H1 (cell line): Measurements from ENCODE around the gene TMEM185B. TPM values are rescaled to one million over a fixed set of nuclear protein-coding genes. Genes with fewer than 3 reads are reported as not detected.

Experiments
- CTCF ChIA-PET: fragments of 300-600 bp; sonication (Branson Sonifier 250); formaldehyde crosslinking; loops from one replicate; lab custom pipeline; 2021; ENCODE audit not compliant: partially characterized antibody; lab: Charles Lee
- POLR2A ChIA-PET: fragments of 300-600 bp; sonication (Branson Sonifier 250); formaldehyde crosslinking; loops from one replicate; lab custom pipeline; 2021; ENCODE audit warnings: inconsistent platforms; ENCODE audit not compliant: partially characterized antibody; lab: Charles Lee
- DNase-seq, 2 experiments: peaks; one replicate each; pipeline versions ENCODE4 v3.0.0 to v3.0.0-alpha.2; 2010 to 2022; ENCODE audit warnings: low spot score in 2 of 2, low read depth in 1 of 2, mixed read lengths in 1 of 2
- FAIRE-seq: peaks from 2 replicates; lab custom pipeline; 2011; peaks lifted over from hg19 to GRCh38; lab: Jason Lieb, UNC
- H2AFZ ChIP-seq: 2 replicates; pipeline ENCODE4 v1.8.1; 2012; ENCODE audit warnings: low read length, inconsistent platforms
- H2AK5ac ChIP-seq: 2 replicates; pipeline ENCODE4 v1.6.1; 2013; ENCODE audit warnings: low read depth, low read length
- H2BK120ac ChIP-seq: replicated peaks from 2 replicates; pipeline ENCODE3; 2013; ENCODE audit warnings: low read depth, low read length, inconsistent platforms
- H2BK12ac ChIP-seq: 2 replicates; pipeline ENCODE4 v1.6.1; 2013; ENCODE audit warnings: low read depth, low read length
- H2BK15ac ChIP-seq: 2 replicates; pipeline ENCODE4 v1.6.1; 2013; ENCODE audit warnings: low read length
- H2BK20ac ChIP-seq: 2 replicates; pipeline ENCODE4 v1.6.1; 2013; ENCODE audit warnings: low read length
- H2BK5ac ChIP-seq: 2 replicates; pipeline ENCODE4 v1.6.1; 2013; ENCODE audit warnings: low read depth, low read length
- H3K14ac ChIP-seq: 2 replicates; pipeline ENCODE4 v1.6.1; 2013; ENCODE audit warnings: inconsistent platforms; ENCODE audit not compliant: insufficient read length
- H3K18ac ChIP-seq: 2 replicates; pipeline ENCODE4 v1.6.1; 2013; ENCODE audit warnings: low read length; ENCODE audit errors: extremely low read depth
- H3K23ac ChIP-seq: 2 replicates; pipeline ENCODE4 v1.6.1; 2013; ENCODE audit warnings: inconsistent platforms; ENCODE audit not compliant: insufficient read length
- H3K23me2 ChIP-seq: 2 replicates; pipeline ENCODE4 v1.6.1; 2013; ENCODE audit warnings: low read depth, low read length
- H3K27ac ChIP-seq: 2 replicates; pipeline ENCODE4 v1.6.1; 2011; ENCODE audit warnings: low read depth, low read length, inconsistent platforms
- H3K27me3 ChIP-seq, 4 experiments: replicated peaks in 1 of 4; 1 replicate in 1 of 4; 2 replicates in 3 of 4; pipeline versions ENCODE4 v1.6.1 to v1.8.1; 2011 to 2013; ENCODE audit warnings: low read length in 3 of 4, mild to moderate bottlenecking in 3 of 4, inconsistent platforms in 2 of 4, mixed read lengths in 2 of 4, moderate library complexity in 1 of 4; ENCODE audit not compliant: control insufficient read depth in 3 of 4, insufficient read depth in 3 of 4; ENCODE audit errors: extremely low read depth in 1 of 4
- H3K36me3 ChIP-seq, 4 experiments: 2 replicates each; pipeline versions ENCODE4 v1.6.1 to v1.8.1; 2011 to 2013; ENCODE audit warnings: mild to moderate bottlenecking in 4 of 4, low read length in 3 of 4, moderate library complexity in 2 of 4, control low read depth in 1 of 4, inconsistent platforms in 1 of 4; ENCODE audit not compliant: insufficient read depth in 4 of 4, control insufficient read depth in 2 of 4
- H3K4ac ChIP-seq: replicated peaks from 2 replicates; pipeline ENCODE3; 2013; ENCODE audit warnings: low read length, low read depth, mixed read lengths, inconsistent platforms; ENCODE audit not compliant: insufficient read length
- H3K4me1 ChIP-seq, 4 experiments: replicated peaks in 1 of 4; 1 replicate in 1 of 4; 2 replicates in 3 of 4; pipeline versions ENCODE4 v1.6.1 to v1.8.1; 2011 to 2013; ENCODE audit warnings: low read length in 3 of 4, inconsistent platforms in 2 of 4, mixed read lengths in 1 of 4; ENCODE audit not compliant: insufficient read depth in 4 of 4, control insufficient read depth in 3 of 4
- H3K4me2 ChIP-seq, 2 experiments: 2 replicates each; pipeline versions ENCODE4 v1.6.1 to v1.8.1; 2011 to 2013; ENCODE audit warnings: low read depth in 2 of 2, low read length in 2 of 2, control low read depth in 1 of 2, inconsistent platforms in 1 of 2, mild to moderate bottlenecking in 1 of 2; ENCODE audit not compliant: insufficient read depth in 1 of 2
- H3K4me3 ChIP-seq, 4 experiments: fragments of 200-600, 300-600 bp in 1 of 4; sonication (generic), shearing (Covaris generic), sonication (Bioruptor Twin) in 1 of 4; 2 replicates each; pipeline versions ENCODE4 v1.5.1 to v1.8.1; 2011 to 2016; ENCODE audit warnings: low read length in 4 of 4, low read depth in 3 of 4, control low read depth in 2 of 4, inconsistent platforms in 2 of 4, mild to moderate bottlenecking in 2 of 4, mixed read lengths in 1 of 4, moderate library complexity in 1 of 4; ENCODE audit not compliant: insufficient read depth in 2 of 4; ENCODE audit errors: extremely low read depth in 1 of 4
- H3K56ac ChIP-seq: replicated peaks from 2 replicates; pipeline ENCODE3; 2013; ENCODE audit warnings: low read depth, mild to moderate bottlenecking, mixed read lengths, low read length, inconsistent platforms; ENCODE audit not compliant: insufficient read length
- H3K79me1 ChIP-seq: 2 replicates; pipeline ENCODE4 v1.6.1; 2013; ENCODE audit warnings: low read depth, low read length, control low read depth
- H3K79me2 ChIP-seq, 2 experiments: 2 replicates each; pipeline versions ENCODE4 v1.6.1 to v1.8.1; 2012 to 2013; ENCODE audit warnings: low read length in 2 of 2, mild to moderate bottlenecking in 2 of 2, inconsistent platforms in 1 of 2; ENCODE audit not compliant: insufficient read depth in 2 of 2, control insufficient read depth in 1 of 2
- H3K9ac ChIP-seq, 4 experiments: replicated peaks in 1 of 4; 1 replicate in 1 of 4; 2 replicates in 3 of 4; pipeline versions ENCODE4 v1.6.1 to v1.8.1; 2011 to 2013; ENCODE audit warnings: low read depth in 3 of 4, low read length in 3 of 4, control low read depth in 2 of 4, mild to moderate bottlenecking in 2 of 4, moderate library complexity in 2 of 4, inconsistent platforms in 1 of 4; ENCODE audit errors: extremely low read depth in 1 of 4
- H3K9me3 ChIP-seq, 2 experiments: 2 replicates each; pipeline versions ENCODE4 v1.6.1 to v1.8.1; 2012 to 2013; ENCODE audit warnings: mild to moderate bottlenecking in 2 of 2, moderate library complexity in 2 of 2, control low read depth in 1 of 2, inconsistent platforms in 1 of 2, low read depth in 1 of 2, low read length in 1 of 2, mixed read lengths in 1 of 2; ENCODE audit not compliant: insufficient read depth in 2 of 2
- H4K20me1 ChIP-seq, 2 experiments: replicated peaks in 1 of 2; 2 replicates each; pipeline versions ENCODE3 to v1.8.1; 2011 to 2013; ENCODE audit warnings: inconsistent platforms in 2 of 2, low read length in 2 of 2, mild to moderate bottlenecking in 1 of 2; ENCODE audit not compliant: insufficient read depth in 2 of 2, control insufficient read depth in 1 of 2
- H4K5ac ChIP-seq: 2 replicates; pipeline ENCODE4 v1.6.1; 2013; ENCODE audit warnings: low read length, low read depth, mixed read lengths, inconsistent platforms; ENCODE audit not compliant: insufficient read length
- H4K8ac ChIP-seq: 2 replicates; pipeline ENCODE4 v1.8.0; 2013; ENCODE audit warnings: mild to moderate bottlenecking, moderate library complexity, low read length, inconsistent platforms; ENCODE audit not compliant: insufficient read depth; ENCODE audit errors: extremely low read depth
- H4K91ac ChIP-seq: replicated peaks from 2 replicates; pipeline ENCODE3; 2013; ENCODE audit warnings: low read length, mixed read lengths, inconsistent platforms; ENCODE audit not compliant: insufficient read length
- BACH1 ChIP-seq: IDR thresholded peaks from 2 replicates; pipeline ENCODE4 v1.6.1; 2012; ENCODE audit warnings: low read length, improper control_type of control experiment
- CBX5 ChIP-seq: fragments of 300-800, 300-1000 bp; sonication (generic); IDR thresholded peaks from 2 replicates; pipeline ENCODE4 v1.7.1; 2016; ENCODE audit warnings: antibody characterized with exemption, low read length, low read depth
- CBX8 ChIP-seq: fragments of 300-800, 300-1000 bp; sonication (generic); IDR thresholded peaks from 2 replicates; pipeline ENCODE4 v1.7.1; 2016; ENCODE audit warnings: low read depth, low read length, borderline replicate concordance
- CHD2 ChIP-seq: IDR thresholded peaks from 2 replicates; pipeline ENCODE4 v1.6.1; 2012; ENCODE audit warnings: low read length, improper control_type of control experiment
- CREB1 ChIP-seq: IDR thresholded peaks from 2 replicates; pipeline ENCODE4 v1.6.1; 2012; ENCODE audit warnings: inconsistent platforms
- CTBP2 ChIP-seq: IDR thresholded peaks from 2 replicates; pipeline ENCODE4 v1.7.0; 2011; ENCODE audit warnings: borderline replicate concordance, mild to moderate bottlenecking, moderate library complexity, mixed read lengths, low read length; ENCODE audit not compliant: insufficient read depth, insufficient read length
- EP300 ChIP-seq, 2 experiments: IDR thresholded peaks; 1 replicate in 1 of 2; 2 replicates in 1 of 2; pipeline ENCODE4 v1.6.1; 2011 to 2012; ENCODE audit warnings: low read depth in 2 of 2, low read length in 2 of 2, mild to moderate bottlenecking in 2 of 2, borderline replicate concordance in 1 of 2, inconsistent platforms in 1 of 2, moderate library complexity in 1 of 2
- JUND ChIP-seq: IDR thresholded peaks from 2 replicates; pipeline ENCODE4 v1.6.1; 2011; ENCODE audit warnings: mild to moderate bottlenecking, improper control_type of control experiment, low read length
- KDM4A ChIP-seq: IDR thresholded peaks from one replicate; pipeline ENCODE4 v1.7.1; 2012; ENCODE audit warnings: low read depth, mild to moderate bottlenecking, moderate library complexity, low read length, inconsistent platforms; ENCODE audit not compliant: severe bottlenecking
- RFX5 ChIP-seq: IDR thresholded peaks from 2 replicates; pipeline ENCODE4 v1.6.1; 2011; ENCODE audit warnings: low read depth, low read length, improper control_type of control experiment, borderline replicate concordance
- SIN3A ChIP-seq, 2 experiments: IDR thresholded peaks in 1 of 2; conservative IDR thresholded peaks in 1 of 2; 2 replicates each; pipeline ENCODE4 v1.6.1; 2011 to 2012; ENCODE audit warnings: low read length in 2 of 2, improper control_type of control experiment in 1 of 2, low read depth in 1 of 2, mild to moderate bottlenecking in 1 of 2
- SRF ChIP-seq: IDR thresholded peaks from 2 replicates; pipeline ENCODE4 v1.6.1; 2011; ENCODE audit warnings: mild to moderate bottlenecking, low read depth, low read length, moderate library complexity
- TBP ChIP-seq: IDR thresholded peaks from 2 replicates; pipeline ENCODE4 v1.6.1; 2011; ENCODE audit warnings: low read depth, low read length, improper control_type of control experiment
- YY1 ChIP-seq: IDR thresholded peaks from 2 replicates; pipeline ENCODE4 v1.6.1; 2011; ENCODE audit warnings: low read depth, mild to moderate bottlenecking, low read length
- WGBS, 2 experiments: shearing (Covaris generic) in 1 of 2; methylation state at CpG; one replicate each; pipeline versions ENCODE4 v1.1.6 to v1.1.7; 2013 to 2015; ENCODE audit warnings: low lambda C conversion rate in 2 of 2, mixed read lengths in 2 of 2, inconsistent platforms in 1 of 2, low coverage in 1 of 2, missing lambda C conversion rate in 1 of 2; ENCODE audit not compliant: insufficient replicate concordance in 2 of 2, insufficient coverage in 1 of 2, insufficient read length in 1 of 2; ENCODE audit errors: extremely low coverage in 1 of 2, missing lambda C conversion rate in 1 of 2; 5-methylcytosine and 5-hydroxymethylcytosine counted together
- polyA plus RNA-seq, 7 experiments: library from polyadenylated mRNA; depleted of rRNA in 3 of 7; stranded (reverse) in 5 of 7; unstranded in 2 of 7; fragments of >200 nt in 5 of 7; fragments of 200-250 nt in 2 of 7; gene quantifications; 1 replicate in 5 of 7; 2 replicates in 1 of 7; 4 replicates in 1 of 7; pipeline versions ENCODE4 v1.2.1 to v1.2.3, GENCODE V29; 2011 to 2013; ENCODE audit warnings: missing spikeins in 2 of 7, mixed read lengths in 2 of 7
- total RNA-seq: library from RNA; stranded (reverse); fragmentation: NEBNext Ultra II Directional; extraction: Animal tissue kit (Norgen Biotek cat#: 25700); gene quantifications from 2 replicates; pipeline ENCODE4 v1.2.1, GENCODE V29; 2021

The TMEM185B gene
- total and polyA plus RNA-seq, 2 of the 8 experiments (the other 6 are each of a cell fraction or from before 2014, with no cell fraction given), result 13.5 to 14.0 TPM

DNA sequence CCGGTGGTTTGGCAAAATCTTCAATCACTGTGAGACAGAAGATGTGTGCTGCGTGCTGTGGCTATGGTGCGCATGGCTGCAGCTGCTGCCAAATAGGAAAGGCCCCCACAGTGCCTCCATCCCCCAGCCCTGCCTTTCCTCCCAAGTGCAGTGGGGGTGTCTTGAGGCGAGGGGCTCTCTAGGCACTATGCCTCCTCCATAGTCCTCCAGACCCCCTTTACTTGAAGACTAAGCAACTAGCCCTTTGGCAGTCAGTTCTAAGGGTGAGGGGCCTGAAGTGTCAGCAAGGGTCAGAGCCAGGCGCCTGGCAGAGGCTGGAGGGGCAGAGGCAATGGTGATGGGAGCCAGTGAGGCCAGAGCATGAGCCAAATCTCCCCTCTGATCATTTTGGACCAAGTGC lies 13.6 kb upstream of the TMEM185B start:
- Histone ChIP-seq H3K9me3 (no peaks in the 10 kb centered on the region), H2BK120ac (no peak overlapping the region), H2BK12ac (no peak overlapping the region), H3K79me1 (no peaks in the 10 kb centered on the region), H4K5ac (no peak overlapping the region), H4K91ac (no peak overlapping the region), H3K27ac (no peak overlapping the region), H3K23me2 (no peaks in the 10 kb centered on the region), H3K56ac (no peak overlapping the region), H4K20me1 (no peaks in the 10 kb centered on the region), H3K23ac (no peak overlapping the region), H3K4me3 (no peak overlapping the region), H2BK20ac (no peak overlapping the region), H3K9ac (no peak overlapping the region), H3K4me1 (peaks cover 0 to 22% (median 6%) of the 10 kb centered on the region in 4 experiments; a peak in 6 of 7 replicates), H3K18ac (no peak overlapping the region), H3K36me3 (no peaks in the 10 kb centered on the region), H3K79me2 (no peaks in the 10 kb centered on the region), H2AK5ac (no peak overlapping the region), H3K14ac (no peak overlapping the region), H3K4ac (no peak overlapping the region), H3K27me3 (peaks cover 0 to 2% (median 0%) of the 10 kb centered on the region in 4 experiments; a peak in 2 of 7 replicates), H3K4me2 (no peak overlapping the region), H4K8ac (no peak overlapping the region), H2BK15ac (no peak overlapping the region), H2AFZ (no peak overlapping the region), H2BK5ac (no peak overlapping the region)
- DNase-seq (no peak), FAIRE-seq (no peak)
- 77% methylated on average over 5 of the region's 5 CpGs; no CpG with 5 or more reads in 1 of the 2 experiments for WGBS, 2 experiments
- CTCF ChIA-PET, result interaction anchor here (0.8 to 1.2 kb wide), 3 partner anchors 13 to 75 kb away, joined by 3 read pairs; partner anchors contain the start of gene TMEM185B
- POLR2A ChIA-PET, result interaction anchor here (1.0 kb wide), 1 partner anchor 10 kb away, joined by 3 read pairs; no protein-coding TSS in a partner anchor
- TF ChIP-seq SRF, result no peak
- TF ChIP-seq CREB1, result no peak
- no peak for TF ChIP-seq KDM4A
- TF ChIP-seq CBX8, result no peak
- no peak for TF ChIP-seq RFX5
- TF ChIP-seq BACH1, result no peak
- TF ChIP-seq JUND, result no peak
- TF ChIP-seq CBX5, result no peak
- TF ChIP-seq YY1, result no peak
- TF ChIP-seq EP300 (IDR thresholded peaks at IDR 0.05; ENCODE audit: borderline replicate concordance in 1 of 2, low read depth in 2 of 2, low read length in 2 of 2), result no peak
- no peak for TF ChIP-seq CHD2
- no peak for TF ChIP-seq CTBP2
- TF ChIP-seq TBP, result no peak
- no peak for TF ChIP-seq SIN3A (conservative IDR thresholded peaks at IDR 0.05 in 1 of 2, IDR thresholded peaks at IDR 0.05 in 1 of 2; ENCODE audit: low read depth in 1 of 2, low read length in 2 of 2)
